ENCODE results near the gene ZMYM4.
A peak's percentile ranks its signal among the peaks of the same experiment; 100 is the strongest.

Gene ZMYM4

GRCh38 chr1:35441926-35442579 lies 173.5 kb downstream of the ZMYM4 start:
- no peak for TF ChIP-seq CTCF (IDR thresholded peaks at IDR 0.05)

- no peak for TF ChIP-seq CTCF (IDR thresholded peaks at IDR 0.05)
Observed at GRCh38 chr1:35442734-35443133, 174.2 kb downstream of the ZMYM4 start.

GRCh38 chr1:35443768-35444518 lies 175.4 kb downstream of the ZMYM4 start:
- TF ChIP-seq CTCF (IDR thresholded peaks at IDR 0.05), result peak; percentile 30; the same call in 1 of the 2 replicates

GRCh38 chr1:35444519-35444774 lies 175.9 kb downstream of the ZMYM4 start:
- TF ChIP-seq CTCF (IDR thresholded peaks at IDR 0.05), result no peak

- TF ChIP-seq CTCF (IDR thresholded peaks at IDR 0.05), result no peak
Observed at GRCh38 chr1:35447278-35447677, 178.8 kb downstream of the ZMYM4 start.

GRCh38 chr1:35448344-35448801 lies 179.9 kb downstream of the ZMYM4 start:
- no peak for TF ChIP-seq CTCF (IDR thresholded peaks at IDR 0.05)

- TF ChIP-seq CTCF (IDR thresholded peaks at IDR 0.05), result no peak
Observed at GRCh38 chr1:35449334-35450008, 181.0 kb downstream of the ZMYM4 start.
